GM23248 (cell line): ENCODE data around the gene VARS2. TPM values are rescaled to one million over a fixed set of nuclear protein-coding genes. Genes with fewer than 3 reads are reported as not detected.

Experiments used
- DNase-seq: peaks from one replicate; pipeline ENCODE4 v3.0.0-alpha.2; 2015
- H2AFZ ChIP-seq: fragments of 200-600 bp; sonication (generic); 2 replicates; pipeline ENCODE4 v1.6.1; 2016; ENCODE audit warnings: antibody characterized with exemption
- H3F3A ChIP-seq: fragments of 200-600 bp; sonication (generic); 2 replicates; pipeline ENCODE4 v1.6.1; 2016; ENCODE audit warnings: mild to moderate bottlenecking, antibody characterized with exemption, mixed run types; ENCODE audit not compliant: insufficient read depth
- H3K27ac ChIP-seq: fragments of 200-600 bp; sonication (generic); 2 replicates; pipeline ENCODE4 v1.5.1; 2016; ENCODE audit warnings: mild to moderate bottlenecking
- H3K27me3 ChIP-seq: fragments of 200-600 bp; sonication (generic); replicated peaks from 2 replicates; pipeline ENCODE4 v1.6.1; 2016; ENCODE audit warnings: mild to moderate bottlenecking; ENCODE audit not compliant: insufficient read depth
- H3K36me3 ChIP-seq: fragments of 200-600 bp; sonication (generic); 2 replicates; pipeline ENCODE4 v1.6.1; 2016; ENCODE audit warnings: low read depth, mild to moderate bottlenecking
- H3K4me1 ChIP-seq: fragments of 200-600 bp; sonication (generic); 2 replicates; pipeline ENCODE4 v1.6.1; 2016; ENCODE audit warnings: mild to moderate bottlenecking; ENCODE audit not compliant: insufficient read depth
- H3K4me2 ChIP-seq: fragments of 200-600 bp; sonication (generic); one replicate; pipeline ENCODE4 v1.6.1; 2016; ENCODE audit warnings: mild to moderate bottlenecking; ENCODE audit not compliant: unreplicated experiment
- H3K4me3 ChIP-seq: fragments of 200-600 bp; sonication (generic); 2 replicates; pipeline ENCODE4 v1.5.1; 2016; ENCODE audit warnings: mild to moderate bottlenecking
- H3K79me2 ChIP-seq: fragments of 200-600 bp; sonication (generic); 2 replicates; pipeline ENCODE4 v1.6.1; 2016; ENCODE audit warnings: mild to moderate bottlenecking; ENCODE audit not compliant: insufficient read depth
- H3K9ac ChIP-seq: fragments of 200-600 bp; sonication (generic); 2 replicates; pipeline ENCODE4 v1.6.1; 2016; ENCODE audit warnings: mild to moderate bottlenecking
- H3K9me2 ChIP-seq: fragments of 200-600 bp; sonication (generic); 2 replicates; pipeline ENCODE4 v1.6.1; 2016; ENCODE audit warnings: mixed run types, mild to moderate bottlenecking, moderate library complexity; ENCODE audit not compliant: insufficient read depth
- H3K9me3 ChIP-seq: fragments of 200-600 bp; sonication (generic); one replicate; pipeline ENCODE4 v1.6.1; 2017; ENCODE audit warnings: low read depth
- H4K20me1 ChIP-seq: fragments of 200-600 bp; sonication (generic); 2 replicates; pipeline ENCODE4 v1.6.0; 2016; ENCODE audit not compliant: insufficient read depth
- EZH2 ChIP-seq: fragments of 200-600 bp; sonication (generic); IDR thresholded peaks from 2 replicates; pipeline ENCODE4 v1.6.1; 2018; ENCODE audit warnings: antibody characterized with exemption, mild to moderate bottlenecking; ENCODE audit not compliant: insufficient read depth, poor library complexity, severe bottlenecking
- EZH2phosphoT487 ChIP-seq: fragments of 200-600 bp; sonication (generic); IDR thresholded peaks from 2 replicates; pipeline ENCODE4 v1.6.1; 2018; ENCODE audit warnings: antibody characterized with exemption, moderate library complexity, mild to moderate bottlenecking, low read depth; ENCODE audit not compliant: insufficient read depth
- WGBS, 2 experiments: methylation state at CpG; one replicate each; pipeline ENCODE4 v1.1.6; 2015 to 2017; ENCODE audit warnings: low lambda C conversion rate in 2 of 2, low coverage in 1 of 2; ENCODE audit errors: missing lambda C conversion rate in 2 of 2; 5-methylcytosine and 5-hydroxymethylcytosine counted together
- in situ Hi-C: fragments of 300-500 bp; cut with MboI; formaldehyde crosslinking; loops from 2 replicates; pipeline ENCODE4 v1.15.0; 2020
- polyA plus RNA-seq: library from polyadenylated mRNA; unstranded; fragments of >200 nt; fragmentation: Nextera tagmentation; extraction: Ambion mirVana; gene quantifications from 2 replicates; pipeline ENCODE4 v1.2.1, GENCODE V29; 2016
- total RNA-seq: library from RNA; depleted of rRNA; stranded (reverse); fragments of >200 nt; shearing (Covaris generic); gene quantifications from 2 replicates; pipeline ENCODE4 v1.2.3, GENCODE V29; 2014

VARS2 gene
- total and polyA plus RNA-seq, 2 experiments from 2014 or later, result 9.9 to 20.8 TPM

DNA sequence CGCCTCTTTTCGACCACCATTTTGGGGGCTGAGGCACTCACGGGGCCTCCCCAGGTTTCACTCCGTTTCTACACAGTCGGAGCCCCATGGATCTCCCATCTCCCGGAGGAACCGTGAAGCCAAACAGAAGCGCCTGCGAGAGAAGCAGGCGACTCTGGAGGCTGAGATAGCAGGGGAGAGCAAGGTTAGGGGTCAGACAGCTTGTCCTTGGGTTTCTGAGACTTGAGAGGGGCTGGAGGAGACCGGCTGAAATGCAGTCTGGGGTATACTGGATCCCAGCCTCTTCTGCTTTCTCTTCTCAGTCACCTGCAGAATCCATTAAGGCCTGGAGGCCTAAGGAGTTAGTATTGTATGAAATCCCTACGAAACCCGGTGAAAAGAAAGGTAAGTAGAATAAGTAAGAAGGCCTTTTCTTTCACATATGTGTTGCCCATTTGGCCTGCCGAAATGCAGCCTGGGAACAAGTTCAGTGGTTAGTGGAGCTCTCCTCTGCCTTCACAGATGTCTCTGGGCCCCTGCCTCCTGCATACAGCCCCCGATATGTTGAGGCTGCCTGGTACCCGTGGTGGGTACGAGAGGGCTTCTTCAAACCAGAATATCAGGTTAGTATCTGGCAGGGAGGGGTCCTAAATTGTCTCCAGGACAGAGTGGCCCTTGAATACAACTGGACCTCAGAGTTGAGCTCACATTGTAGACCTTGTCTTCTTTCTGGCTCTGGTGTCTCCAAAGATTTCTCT lies 984 bp downstream of the VARS2 start:
- no peaks in the 10 kb centered on the region for H3K9me2 ChIP-seq
- peak overlapping the region; percentile 90 for H3K9ac ChIP-seq
- no peaks in the 10 kb centered on the region for H3K4me1 ChIP-seq
- no peaks in the 10 kb centered on the region for H4K20me1 ChIP-seq
- no peaks in the 10 kb centered on the region for H3K79me2 ChIP-seq
- 34 to 35% methylated on average over 17 of the region's 17 CpGs for WGBS, 2 experiments
- in situ Hi-C loops, result loop anchor here (10.0 kb wide), 1 partner anchor 160 kb away; no protein-coding TSS in a partner anchor
- H2AFZ ChIP-seq, result peak overlapping the region; percentile 84
- H3F3A ChIP-seq, result peaks cover 12% of the 10 kb centered on the region
- TF ChIP-seq EZH2 (no peak), EZH2phosphoT487 (no peak)
- peak overlapping the region; percentile 77 for H3K4me2 ChIP-seq
- DNase-seq, result peak; percentile 31
- H3K36me3 ChIP-seq, result 0 out of 2 replicates have a peak, but pooled peaks cover 3% of the 10 kb centered on the region
- no peaks in the 10 kb centered on the region for H3K9me3 ChIP-seq
- no peaks in the 10 kb centered on the region for H3K27me3 ChIP-seq
- peak overlapping the region; percentile 72 for H3K27ac ChIP-seq
- peak overlapping the region; percentile 74 for H3K4me3 ChIP-seq

DNA sequence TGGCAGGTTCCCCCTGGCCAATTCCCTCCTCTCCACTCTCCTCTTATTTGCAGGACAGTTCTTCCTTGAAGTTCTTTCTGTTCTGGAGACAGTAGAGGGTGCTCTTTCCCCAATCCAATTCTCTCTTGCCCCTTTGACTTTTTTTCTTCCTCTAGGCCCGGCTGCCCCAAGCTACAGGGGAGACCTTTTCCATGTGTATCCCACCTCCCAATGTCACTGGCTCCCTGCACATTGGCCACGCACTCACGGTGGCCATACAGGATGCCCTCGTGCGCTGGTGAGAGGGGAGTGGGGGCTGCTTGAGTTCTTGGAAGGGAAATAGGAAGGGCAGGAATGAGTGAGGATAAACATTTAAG lies 1.5 kb downstream of the VARS2 start:
- peak; percentile 77 for DNase-seq
- WGBS, 2 experiments, result 41 to 47% methylated on average over 5 of the region's 5 CpGs
- TF ChIP-seq EZH2phosphoT487, result no peak
- no peak for TF ChIP-seq EZH2
- H3K9me2 ChIP-seq, result no peaks in the 10 kb centered on the region
- in situ Hi-C loops, result loop anchor here (10.0 kb wide), 1 partner anchor 159 kb away; no protein-coding TSS in a partner anchor
- no peaks in the 10 kb centered on the region for H3K27me3 ChIP-seq
- H2AFZ ChIP-seq, result peak overlapping the region; percentile 47; the same call in 1 of the 2 replicates
- H3K9ac ChIP-seq, result peak overlapping the region; percentile 90; the same call in 1 of the 2 replicates
- H3K36me3 ChIP-seq, result 0 out of 2 replicates have a peak, but pooled peaks cover 3% of the 10 kb centered on the region
- no peak overlapping the region for H3K4me2 ChIP-seq
- H3K79me2 ChIP-seq, result no peaks in the 10 kb centered on the region
- H3K9me3 ChIP-seq, result no peaks in the 10 kb centered on the region
- H3K4me3 ChIP-seq, result no peak overlapping the region
- no peaks in the 10 kb centered on the region for H4K20me1 ChIP-seq
- no peaks in the 10 kb centered on the region for H3K4me1 ChIP-seq
- H3K27ac ChIP-seq, result no peak overlapping the region
- H3F3A ChIP-seq, result peaks cover 12% of the 10 kb centered on the region

DNA sequence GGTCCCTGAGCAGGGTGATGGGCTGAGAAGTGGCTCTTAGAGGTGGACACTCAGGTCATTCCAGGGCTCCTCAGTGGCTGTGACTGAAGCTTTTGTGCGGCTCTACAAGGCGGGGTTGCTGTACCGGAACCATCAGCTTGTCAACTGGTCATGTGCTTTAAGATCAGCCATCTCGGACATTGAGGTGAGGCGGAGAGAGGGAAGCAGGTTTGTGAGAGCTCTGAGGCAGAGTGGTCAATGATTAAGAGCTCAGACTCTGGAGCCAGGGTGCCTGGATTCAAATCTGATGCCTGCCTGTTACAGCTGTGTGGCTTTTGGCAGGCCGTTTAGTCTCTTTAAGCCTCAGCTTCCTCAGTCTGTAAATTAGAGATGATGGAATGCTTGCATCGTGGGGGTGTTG lies 3.0 kb downstream of the VARS2 start:
- 91 to 92% methylated on average over 7 of the region's 7 CpGs for WGBS, 2 experiments
- no peak for DNase-seq
- no peak overlapping the region for H2AFZ ChIP-seq
- H3K9ac ChIP-seq, result 0 out of 2 replicates have a peak overlapping the region, but pooled peaks have one; percentile 7
- H3K27me3 ChIP-seq, result no peaks in the 10 kb centered on the region
- no peaks in the 10 kb centered on the region for H3K4me1 ChIP-seq
- H3K4me3 ChIP-seq, result no peak overlapping the region
- no peak overlapping the region for H3K4me2 ChIP-seq
- H3K9me2 ChIP-seq, result no peaks in the 10 kb centered on the region
- TF ChIP-seq EZH2 (no peak), EZH2phosphoT487 (no peak)
- H3K9me3 ChIP-seq, result no peaks in the 10 kb centered on the region
- no peak overlapping the region for H3K27ac ChIP-seq
- H4K20me1 ChIP-seq, result no peaks in the 10 kb centered on the region
- H3F3A ChIP-seq, result peaks cover 12% of the 10 kb centered on the region
- H3K79me2 ChIP-seq, result no peaks in the 10 kb centered on the region
- H3K36me3 ChIP-seq, result 0 out of 2 replicates have a peak, but pooled peaks cover 3% of the 10 kb centered on the region
- in situ Hi-C loops, result loop anchor here (10.0 kb wide), 1 partner anchor 158 kb away; no protein-coding TSS in a partner anchor

DNA sequence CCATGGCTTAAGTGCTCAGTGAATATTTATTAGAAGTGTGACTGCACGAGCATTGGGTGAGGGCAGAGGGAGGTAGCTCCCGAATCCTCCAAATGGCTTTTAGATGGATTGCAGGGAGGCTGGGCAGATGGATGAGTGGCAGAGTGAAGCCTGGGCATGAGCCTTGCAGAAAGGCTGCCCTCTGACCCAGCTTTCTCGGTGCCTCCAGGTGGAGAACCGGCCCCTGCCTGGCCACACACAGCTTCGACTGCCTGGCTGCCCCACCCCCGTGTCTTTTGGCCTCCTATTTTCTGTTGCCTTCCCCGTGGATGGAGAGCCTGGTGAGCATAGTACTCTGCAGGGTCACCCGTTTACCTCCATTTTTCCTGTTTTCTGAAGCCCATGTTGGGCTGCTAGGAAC lies 3.4 kb downstream of the VARS2 start:
- TF ChIP-seq EZH2phosphoT487, result no peak
- no peak for TF ChIP-seq EZH2
- DNase-seq, result no peak
- no peak overlapping the region for H2AFZ ChIP-seq
- H3K27ac ChIP-seq, result no peak overlapping the region
- 0 out of 2 replicates have a peak, but pooled peaks cover 3% of the 10 kb centered on the region for H3K36me3 ChIP-seq
- no peaks in the 10 kb centered on the region for H4K20me1 ChIP-seq
- H3K4me1 ChIP-seq, result no peaks in the 10 kb centered on the region
- H3K79me2 ChIP-seq, result no peaks in the 10 kb centered on the region
- no peak overlapping the region for H3K9ac ChIP-seq
- no peak overlapping the region for H3K4me3 ChIP-seq
- no peaks in the 10 kb centered on the region for H3K9me2 ChIP-seq
- no peak overlapping the region for H3K4me2 ChIP-seq
- in situ Hi-C loops, result loop anchor here (10.0 kb wide), 1 partner anchor 157 kb away; no protein-coding TSS in a partner anchor
- H3F3A ChIP-seq, result peaks cover 11% of the 10 kb centered on the region
- no peaks in the 10 kb centered on the region for H3K27me3 ChIP-seq
- no peaks in the 10 kb centered on the region for H3K9me3 ChIP-seq
- WGBS, 2 experiments, result 94 to 97% methylated on average over 8 of the region's 8 CpGs
